Smooth muscle cell (in vitro differentiated cells): ENCODE measurements around the gene NPAT. TPM values are rescaled to one million over a fixed set of nuclear protein-coding genes. Genes with fewer than 3 reads are reported as not detected.

Experiments
- DNase-seq: peaks from one replicate; lab custom pipeline; 2025; ENCODE audit not compliant: unreplicated experiment; lab: John Stamatoyannopoulos, UW
- H2AFZ ChIP-seq: fragments of 200-600 bp; sonication (generic); 2 replicates; pipeline ENCODE4 v1.6.0; 2016; ENCODE audit warnings: antibody characterized with exemption, low read depth, mild to moderate bottlenecking
- H3F3A ChIP-seq: fragments of 200-600 bp; sonication (generic); 2 replicates; pipeline ENCODE4 v1.6.0; 2017; ENCODE audit warnings: antibody characterized with exemption, low read depth
- H3K27ac ChIP-seq: fragments of 200-600 bp; sonication (generic); 2 replicates; pipeline ENCODE4 v1.5.1; 2016; ENCODE audit warnings: low read depth, mild to moderate bottlenecking
- H3K27me3 ChIP-seq: fragments of 200-600 bp; sonication (generic); 2 replicates; pipeline ENCODE4 v1.6.1; 2016; ENCODE audit warnings: low read depth, mild to moderate bottlenecking
- H3K36me3 ChIP-seq: fragments of 200-600 bp; sonication (generic); 2 replicates; pipeline ENCODE4 v1.5.1; 2016; ENCODE audit warnings: low read depth
- H3K4me1 ChIP-seq: fragments of 200-600 bp; sonication (generic); 2 replicates; pipeline ENCODE4 v1.5.1; 2016; ENCODE audit warnings: low read depth
- H3K4me2 ChIP-seq: fragments of 200-600 bp; sonication (generic); 2 replicates; pipeline ENCODE4 v1.6.0; 2016; ENCODE audit warnings: mild to moderate bottlenecking
- H3K4me3 ChIP-seq: fragments of 200-600 bp; sonication (generic); 2 replicates; pipeline ENCODE4 v1.5.1; 2016; ENCODE audit warnings: mild to moderate bottlenecking
- H3K79me2 ChIP-seq: fragments of 200-600 bp; sonication (generic); 2 replicates; pipeline ENCODE4 v1.6.0; 2016; ENCODE audit warnings: low read depth, mild to moderate bottlenecking
- H3K9ac ChIP-seq: fragments of 200-600 bp; sonication (generic); 2 replicates; pipeline ENCODE4 v1.6.0; 2016; ENCODE audit warnings: low read depth
- H3K9me3 ChIP-seq: fragments of 200-600 bp; sonication (generic); replicated peaks from 2 replicates; pipeline ENCODE4 v1.5.1; 2016; ENCODE audit warnings: low read depth
- H4K20me1 ChIP-seq: fragments of 200-600 bp; sonication (generic); 2 replicates; pipeline ENCODE4 v1.6.0; 2016; ENCODE audit warnings: low read depth
- CTCF ChIP-seq: fragments of 200-600 bp; sonication (generic); IDR thresholded peaks from 2 replicates; pipeline ENCODE4 v1.5.1; 2017; ENCODE audit warnings: borderline replicate concordance, mild to moderate bottlenecking, antibody characterized with exemption; ENCODE audit not compliant: insufficient read depth, poor library complexity, severe bottlenecking
- WGBS: methylation state at CpG from one replicate; pipeline ENCODE4 v1.1.7; 2016; ENCODE audit warnings: low lambda C conversion rate; 5-methylcytosine and 5-hydroxymethylcytosine counted together
- polyA plus RNA-seq: library from polyadenylated mRNA; unstranded; fragments of >200 nt; fragmentation: Nextera tagmentation; extraction: Ambion mirVana; gene quantifications from 2 replicates; pipeline ENCODE4 v1.2.1, GENCODE V29; 2016
- total RNA-seq: library from RNA; depleted of rRNA; stranded (reverse); fragments of >200 nt; gene quantifications from 2 replicates; pipeline ENCODE4 v1.2.3, GENCODE V29; 2014

The NPAT gene
- total and polyA plus RNA-seq, 2 experiments from 2014 or later = 6.2 to 21.5 TPM

GRCh38 chr11:108197351-108197750 is 25.1 kb downstream of the NPAT start:
- Histone ChIP-seq H3K36me3 (peaks cover 3% of the 10 kb centered on the region), H3K4me2 (no peak overlapping the region), H3K27me3 (no peaks in the 10 kb centered on the region), H3K4me1 (peaks cover 8% of the 10 kb centered on the region), H3K4me3 (no peak overlapping the region), H4K20me1 (peaks cover 21% of the 10 kb centered on the region), H3F3A (peaks cover 12% of the 10 kb centered on the region), H3K27ac (no peak overlapping the region), H2AFZ (no peak overlapping the region), H3K79me2 (peaks cover 20% of the 10 kb centered on the region), H3K9me3 (no peaks in the 10 kb centered on the region), H3K9ac (no peak overlapping the region)
- DNase-seq = no peak
- TF ChIP-seq CTCF = no peak

GRCh38 chr11:108196901-108197300 is 25.5 kb downstream of the NPAT start:
- Histone ChIP-seq H3K36me3 (peaks cover 3% of the 10 kb centered on the region), H2AFZ (no peak overlapping the region), H3K4me2 (no peak overlapping the region), H3K27ac (no peak overlapping the region), H3K4me1 (peaks cover 8% of the 10 kb centered on the region), H4K20me1 (peaks cover 21% of the 10 kb centered on the region), H3K9me3 (no peaks in the 10 kb centered on the region), H3F3A (peaks cover 12% of the 10 kb centered on the region), H3K79me2 (peaks cover 15% of the 10 kb centered on the region), H3K9ac (no peak overlapping the region), H3K4me3 (no peak overlapping the region), H3K27me3 (no peaks in the 10 kb centered on the region)
- DNase-seq = no peak
- 95% methylated on average over 3 of the region's 3 CpGs for WGBS
- TF ChIP-seq CTCF = no peak

- no peak overlapping the region for H3K4me2 ChIP-seq
- H3K4me3 ChIP-seq = no peak overlapping the region
- H3K79me2 ChIP-seq = peaks cover 4% of the 10 kb centered on the region
- no peak overlapping the region for H3K27ac ChIP-seq
- H3F3A ChIP-seq = no peaks in the 10 kb centered on the region
- TF ChIP-seq CTCF = no peak
- no peaks in the 10 kb centered on the region for H3K4me1 ChIP-seq
- peaks cover 2% of the 10 kb centered on the region for H4K20me1 ChIP-seq
- H3K9ac ChIP-seq = no peak overlapping the region
- no peaks in the 10 kb centered on the region for H3K27me3 ChIP-seq
- H2AFZ ChIP-seq = no peak overlapping the region
- no peaks in the 10 kb centered on the region for H3K9me3 ChIP-seq
- H3K36me3 ChIP-seq = peaks cover 13% of the 10 kb centered on the region
- no peak for DNase-seq
Observed at GRCh38 chr11:108193725-108194124, 28.7 kb downstream of the NPAT start.

GRCh38 chr11:108177570-108177969 is 44.9 kb downstream of the NPAT start:
- Histone ChIP-seq H3K4me1 (no peaks in the 10 kb centered on the region), H3F3A (no peaks in the 10 kb centered on the region), H3K4me3 (no peak overlapping the region), H3K27me3 (no peaks in the 10 kb centered on the region), H3K79me2 (no peaks in the 10 kb centered on the region), H3K36me3 (peaks cover 6% of the 10 kb centered on the region), H3K4me2 (no peak overlapping the region), H3K27ac (no peak overlapping the region), H4K20me1 (no peaks in the 10 kb centered on the region), H2AFZ (no peak overlapping the region), H3K9ac (no peak overlapping the region), H3K9me3 (no peaks in the 10 kb centered on the region)
- 97% methylated on average over 5 of the region's 5 CpGs for WGBS
- no peak for TF ChIP-seq CTCF
- DNase-seq = no peak
